Measurements from ENCODE around the gene MUC2.

The MUC2 gene

DNA sequence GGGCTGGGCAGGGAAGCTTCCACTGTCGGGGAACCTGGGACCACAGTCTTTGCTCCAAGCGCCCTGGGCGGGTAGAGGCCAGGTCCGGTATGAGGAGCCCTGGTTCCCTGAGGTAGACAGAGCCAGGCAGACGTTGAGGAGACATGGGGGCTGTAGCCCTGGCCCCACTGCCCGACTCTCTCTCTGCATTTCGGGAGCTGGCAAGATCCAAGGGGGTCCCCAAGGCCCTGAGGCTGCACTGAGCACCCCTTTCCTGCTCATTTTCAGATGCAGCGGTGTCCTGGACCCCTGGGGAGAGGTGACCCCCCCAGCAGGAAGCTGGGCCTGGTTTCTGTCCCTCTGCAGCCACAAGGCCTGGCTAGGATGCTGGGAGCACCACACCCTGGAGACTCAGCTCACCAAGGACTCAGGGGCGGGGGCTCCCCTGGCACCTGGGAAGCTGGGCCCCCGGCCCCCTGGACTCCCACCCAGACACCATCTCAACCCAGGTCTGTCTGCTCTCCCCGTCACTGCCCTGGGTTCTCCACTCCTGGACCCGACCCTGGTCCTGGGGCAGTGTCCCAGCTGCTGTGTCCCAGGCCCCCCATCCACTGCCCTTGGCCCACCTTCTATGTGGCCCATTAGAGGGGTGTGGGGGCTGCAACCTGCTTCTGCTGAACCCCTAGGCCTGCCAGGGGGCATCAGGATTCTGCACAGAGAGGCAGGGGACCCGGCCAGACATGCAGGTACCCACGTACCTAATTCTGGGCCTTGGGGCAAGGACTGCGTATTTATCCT lies 23.1 kb upstream of the MUC2 start:
- no peak for DNase-seq (ENCODE audit: low read depth)

DNA sequence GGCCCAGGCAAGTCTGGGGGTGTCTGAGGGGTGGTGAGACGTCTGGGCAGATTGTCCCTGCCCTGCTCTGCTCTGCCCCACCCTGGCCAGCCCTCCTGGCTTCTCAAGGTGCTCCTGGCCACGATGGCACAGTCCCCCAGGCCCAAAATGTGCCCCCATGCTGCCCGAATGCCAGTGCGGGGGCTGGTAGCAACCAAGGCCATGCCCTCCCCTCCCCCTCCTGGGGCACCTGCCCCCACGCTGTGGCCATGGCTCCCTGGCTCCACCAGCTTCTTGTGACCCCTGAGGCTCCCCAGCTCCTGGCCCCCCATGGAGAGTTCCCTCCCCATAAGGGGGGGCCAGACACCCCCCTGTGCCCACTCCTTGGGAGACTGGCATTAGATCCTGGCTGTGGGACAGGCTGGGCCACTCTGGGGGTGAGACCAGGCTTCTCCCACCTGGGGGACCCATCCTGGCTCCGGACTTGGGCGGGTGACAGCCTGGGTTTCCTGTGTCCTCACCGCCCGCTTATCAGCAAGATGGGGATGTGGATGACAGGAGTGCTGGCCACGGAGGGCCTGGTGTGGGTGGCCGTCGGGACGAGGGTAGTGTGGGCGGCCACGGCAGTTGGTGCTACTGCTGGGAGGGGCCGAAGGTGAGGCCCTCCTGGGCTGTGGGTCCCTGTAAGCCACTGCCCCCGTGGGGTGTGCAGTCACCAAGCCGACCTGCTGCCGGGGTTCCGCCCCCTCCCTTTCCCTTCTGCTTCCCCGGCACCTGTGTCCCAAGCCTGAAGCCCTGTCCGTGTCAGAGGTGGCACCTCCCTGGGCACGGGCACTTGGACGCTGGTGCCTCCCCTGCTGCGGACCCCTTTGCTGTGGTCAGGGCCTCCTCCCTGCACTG lies 22.3 kb upstream of the MUC2 start:
- no peak for DNase-seq (ENCODE audit: low read depth)

DNA sequence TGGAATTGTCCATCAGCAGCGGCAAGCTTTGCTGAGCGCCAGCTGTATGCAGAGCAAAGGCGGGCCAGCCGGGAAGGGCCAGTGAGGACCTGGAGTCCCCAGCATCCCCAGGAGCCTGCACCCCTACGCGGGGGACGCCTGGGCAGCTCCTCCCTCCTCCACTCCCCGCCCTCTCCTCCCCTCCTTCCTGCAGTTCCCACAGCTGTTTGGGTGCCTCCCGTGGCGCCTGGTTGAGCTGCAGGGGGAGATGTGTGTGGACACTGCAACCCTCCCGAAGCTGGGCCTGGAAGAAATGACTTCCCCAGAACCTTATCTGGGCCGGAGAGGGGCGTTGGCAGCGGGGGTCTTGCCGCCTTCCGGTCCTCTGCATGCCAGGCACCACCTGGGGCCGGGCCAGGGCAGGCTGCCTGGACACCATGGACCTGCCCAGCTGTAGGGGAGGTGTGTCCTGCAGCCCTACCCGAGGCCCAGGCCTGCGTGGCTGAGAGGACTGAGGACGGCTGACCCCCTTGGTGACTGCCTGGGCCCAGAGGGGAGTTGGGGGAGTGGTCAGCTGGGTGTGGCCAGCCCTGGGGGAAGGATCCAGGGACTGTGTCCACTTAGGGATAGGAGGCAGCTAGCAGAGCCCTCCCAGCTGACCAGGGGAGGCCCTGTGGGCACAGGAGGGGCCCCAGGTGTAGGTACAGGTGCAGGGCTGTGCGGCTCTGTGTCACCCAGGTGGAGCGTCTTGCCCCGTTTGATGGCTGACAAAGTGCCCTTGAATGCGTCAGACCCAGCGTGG lies 21.4 kb upstream of the MUC2 start:
- DNase-seq (ENCODE audit: low read depth): no peak

DNA sequence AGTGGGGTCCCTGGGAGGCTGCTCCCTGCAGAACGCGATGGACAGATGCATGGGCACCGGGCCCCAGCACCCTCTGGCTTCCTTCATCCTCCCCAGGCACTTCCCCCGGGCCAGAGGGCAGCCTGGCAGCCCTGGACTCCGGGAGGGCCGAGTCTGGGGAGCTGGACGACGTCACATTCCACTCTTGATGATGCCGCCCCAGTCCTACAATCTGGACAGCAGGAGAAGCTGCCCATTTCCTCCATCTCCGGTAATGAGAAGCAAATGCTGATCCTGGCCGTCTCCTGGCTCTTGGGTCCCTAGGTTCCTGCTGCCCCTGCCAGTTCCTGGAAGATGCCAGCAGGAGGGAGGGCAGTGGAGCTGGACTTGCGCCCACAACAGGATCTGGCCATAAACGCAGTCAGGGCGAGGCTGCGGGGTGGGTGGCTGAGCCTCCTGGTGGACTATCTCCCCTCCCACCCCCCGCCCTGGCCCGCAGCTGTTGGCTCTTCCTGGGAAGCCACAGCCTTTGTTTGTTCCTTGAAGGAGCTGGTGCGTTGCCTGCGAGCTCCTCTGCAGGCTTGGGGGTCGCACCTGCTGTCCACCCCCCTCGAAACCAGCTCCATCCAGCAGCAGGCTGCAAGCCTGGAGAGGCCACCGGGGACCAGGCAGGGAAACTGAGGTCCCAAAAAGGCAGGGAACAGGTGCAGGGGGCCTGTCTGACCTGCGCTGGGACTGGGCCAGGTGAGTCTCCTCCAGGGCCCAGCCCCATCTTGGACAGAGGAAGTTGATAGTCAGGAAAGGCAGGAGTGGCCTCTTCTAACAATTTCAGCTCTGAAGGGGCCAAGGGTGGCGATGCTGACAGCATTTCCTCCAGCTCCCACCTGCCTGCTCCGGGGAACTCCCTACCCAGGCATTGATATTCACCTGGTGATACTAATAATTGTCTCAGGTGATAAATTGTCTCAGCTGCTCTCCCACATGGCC lies 20.2 kb upstream of the MUC2 start:
- no peak for DNase-seq (ENCODE audit: low read depth)

DNA sequence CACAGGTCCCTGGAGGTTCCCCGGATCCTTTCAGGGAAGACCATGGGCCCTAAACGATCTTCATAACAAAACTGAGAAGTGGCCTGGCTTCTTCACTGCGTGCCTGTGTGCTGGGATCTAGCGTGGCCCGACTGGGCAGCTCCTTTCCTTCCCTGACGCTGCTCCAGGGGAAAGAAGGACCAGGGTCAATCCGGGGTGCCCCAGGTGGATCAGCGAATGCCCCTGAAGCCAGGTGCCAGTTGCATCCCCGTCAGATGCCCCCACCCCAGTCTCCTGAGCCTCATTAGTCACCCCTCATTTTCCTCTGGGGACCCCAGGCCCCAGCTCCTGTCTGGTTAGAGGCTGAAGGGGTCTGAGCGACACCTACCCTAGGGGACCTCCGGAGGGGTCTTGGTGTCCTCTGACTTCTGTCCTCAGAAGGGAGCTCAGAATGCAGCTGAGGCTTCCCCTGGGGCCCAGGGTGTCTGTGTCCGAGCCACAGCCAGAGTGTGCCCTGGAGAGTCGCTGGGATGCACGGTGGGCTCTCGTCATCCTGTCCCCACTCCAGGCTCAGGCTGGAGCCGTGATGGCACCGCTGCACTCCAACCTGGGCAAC lies 19.5 kb upstream of the MUC2 start:
- DNase-seq (ENCODE audit: low read depth): no peak

DNA sequence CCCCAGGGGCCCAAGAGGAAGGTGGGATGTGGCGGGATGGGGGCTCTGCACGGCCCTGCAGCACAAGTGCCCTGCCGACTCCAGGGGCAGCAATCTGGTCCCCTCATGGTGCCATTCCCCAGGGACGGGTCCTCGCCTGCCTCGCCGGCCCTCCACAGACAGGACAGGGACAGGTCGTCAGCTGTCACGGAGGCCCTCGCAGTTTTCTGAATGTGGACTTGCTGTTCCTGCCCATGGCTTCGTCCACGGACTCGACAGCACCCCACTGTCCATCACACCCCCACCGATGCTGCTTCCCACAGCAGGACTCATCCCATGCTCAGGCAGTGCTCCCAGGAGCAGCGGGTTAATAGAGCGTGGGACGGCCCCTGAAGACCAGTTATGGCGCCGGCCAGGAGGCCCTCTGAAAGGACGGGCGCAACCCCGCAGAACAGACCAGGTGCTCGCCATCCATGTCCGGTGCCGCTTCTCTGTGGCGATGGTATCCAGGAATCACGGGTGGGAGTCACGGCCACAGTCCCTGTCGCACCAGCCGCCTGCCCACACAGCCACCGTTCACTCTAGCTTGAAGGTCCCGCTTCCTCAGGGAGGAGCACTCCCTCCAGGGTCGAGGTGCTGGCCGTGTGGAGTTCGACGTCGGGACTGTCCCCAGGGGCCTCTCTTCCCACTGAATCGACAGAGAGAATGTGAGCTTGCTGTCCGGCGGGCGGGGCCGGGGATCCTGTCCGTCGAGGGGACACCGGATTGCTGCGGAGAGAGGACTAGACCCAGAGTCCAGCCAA lies 18.5 kb upstream of the MUC2 start:
- DNase-seq (ENCODE audit: low read depth): no peak

DNA sequence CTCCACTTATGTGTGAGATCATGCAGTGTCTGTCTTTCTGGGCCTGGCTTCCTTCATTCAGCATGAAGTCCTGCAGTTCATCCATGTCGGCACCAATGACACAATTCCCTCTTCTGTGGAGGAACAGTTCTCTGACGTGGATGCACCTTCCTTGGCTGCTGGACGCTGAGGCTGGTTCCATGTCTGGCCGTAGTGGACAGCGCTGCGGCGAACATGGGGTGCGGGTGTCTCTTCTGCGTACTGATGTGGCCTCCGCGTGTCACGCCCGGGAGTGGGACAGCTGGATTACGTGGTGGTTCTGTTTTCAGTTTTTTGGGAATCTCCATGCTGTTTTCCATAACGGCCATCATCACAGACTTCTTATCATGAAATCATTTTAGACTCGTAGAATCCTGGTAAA lies 16.9 kb upstream of the MUC2 start:
- no peak for DNase-seq (ENCODE audit: low read depth)

DNA sequence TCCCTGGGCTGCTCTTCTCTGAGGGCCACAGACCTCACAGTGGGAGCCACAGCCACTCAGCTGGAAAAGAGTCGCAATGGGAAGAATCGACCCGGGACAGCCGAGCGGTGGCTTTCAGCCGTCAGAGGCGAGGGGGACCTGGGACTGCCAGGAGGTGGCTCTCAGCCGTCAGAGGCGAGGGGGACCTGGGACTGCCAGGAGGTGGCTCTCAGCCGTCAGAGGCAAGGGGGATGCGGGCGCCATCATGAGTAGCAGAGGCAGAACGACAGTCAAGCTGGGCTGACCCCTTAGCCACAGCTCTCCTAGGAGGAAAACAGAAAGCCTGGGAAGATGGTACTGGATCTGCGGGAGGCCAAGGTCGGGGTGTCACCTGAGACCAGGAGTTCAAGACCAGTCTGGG lies 14.9 kb upstream of the MUC2 start:
- DNase-seq (ENCODE audit: low read depth): no peak

DNA sequence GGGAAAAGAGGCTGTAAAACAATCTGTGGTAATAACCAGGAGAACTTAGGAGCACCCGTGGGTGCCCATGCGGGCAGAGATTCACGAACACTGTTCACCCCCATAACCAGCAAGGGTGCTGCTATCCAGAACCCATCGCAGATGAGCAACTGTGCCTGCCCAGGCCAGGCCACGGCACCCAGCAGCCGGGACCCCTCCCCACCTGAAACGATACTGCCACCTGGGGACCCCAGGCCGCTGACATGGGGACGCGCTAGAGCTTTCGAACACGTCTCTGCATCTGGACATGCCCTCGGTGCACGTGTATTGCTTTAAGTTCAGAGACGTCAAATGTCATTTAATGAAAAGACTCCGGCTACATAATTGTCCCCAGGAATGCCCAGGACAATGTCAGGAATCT lies 14.3 kb upstream of the MUC2 start:
- DNase-seq (ENCODE audit: low read depth): no peak

DNA sequence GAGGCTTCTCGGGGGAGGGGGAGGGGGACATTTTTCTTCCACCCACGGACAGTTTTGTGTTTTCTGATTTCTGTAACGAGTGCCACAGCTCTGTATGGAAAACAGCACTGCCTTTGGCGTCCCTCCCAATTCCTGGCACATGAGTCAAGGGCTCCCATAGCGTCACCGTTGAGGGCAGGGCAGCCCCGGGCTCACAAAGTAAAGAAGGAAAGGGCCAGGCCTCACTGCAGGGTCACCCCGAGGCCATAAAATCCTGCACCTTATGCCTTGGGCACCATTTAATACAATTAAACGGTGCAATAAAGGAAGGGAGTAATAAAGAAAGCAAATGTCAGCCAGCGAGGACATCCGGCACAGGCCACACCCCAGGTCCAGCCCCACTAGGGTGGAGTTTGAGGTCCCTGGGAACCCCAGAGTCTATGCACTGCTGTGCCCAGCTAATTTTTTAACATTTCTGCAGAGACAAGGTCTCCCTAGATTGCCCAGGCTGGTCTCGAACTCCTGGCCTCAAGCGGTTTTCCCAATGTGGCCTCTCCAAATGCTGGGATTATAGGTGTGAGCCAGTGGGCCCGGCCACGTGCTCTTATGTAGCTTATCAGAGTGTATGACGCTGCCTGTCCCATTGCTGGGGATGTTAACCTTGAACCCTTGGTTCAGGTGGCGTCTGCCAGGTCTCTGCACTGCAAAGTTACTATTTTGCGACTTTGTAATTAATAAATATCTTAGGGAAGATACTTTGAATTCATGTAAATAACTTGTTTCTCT lies 13.6 kb upstream of the MUC2 start:
- DNase-seq (ENCODE audit: low read depth): no peak

DNA sequence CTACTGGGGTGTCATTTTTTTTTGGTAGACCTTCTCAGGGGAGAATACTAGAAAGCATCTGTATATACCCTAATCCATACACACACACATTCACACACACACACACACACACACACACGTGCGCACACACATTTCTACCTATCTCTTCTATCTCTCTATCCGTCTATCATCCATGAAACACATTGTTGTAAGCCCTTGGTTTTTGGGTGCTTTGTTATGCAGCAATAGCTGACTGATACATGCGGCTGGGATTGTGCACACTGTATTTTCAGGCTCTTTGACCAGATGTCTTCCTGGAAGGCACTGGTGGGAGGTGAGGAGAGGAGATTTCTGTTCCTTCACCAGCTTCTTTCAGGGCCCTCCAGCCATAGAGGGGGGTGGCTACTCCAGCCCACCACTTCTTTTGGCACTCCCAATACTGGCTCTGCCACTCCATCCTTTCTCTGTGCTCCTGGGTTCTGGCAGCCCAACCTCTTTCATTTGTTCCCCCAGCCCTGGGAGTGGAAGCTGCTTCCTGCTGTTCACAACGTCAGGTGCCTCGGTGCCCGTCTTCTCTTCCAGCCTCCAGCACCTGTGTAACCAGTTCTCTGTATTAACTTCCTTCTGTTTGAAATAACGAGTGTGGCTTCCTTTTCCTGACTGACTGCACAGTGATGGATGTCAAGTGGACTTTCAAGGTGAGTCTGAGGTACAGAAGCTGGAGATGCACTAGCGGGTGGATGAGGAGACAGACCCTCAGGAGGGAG lies 12.4 kb upstream of the MUC2 start:
- no peak for DNase-seq (ENCODE audit: low read depth)

DNA sequence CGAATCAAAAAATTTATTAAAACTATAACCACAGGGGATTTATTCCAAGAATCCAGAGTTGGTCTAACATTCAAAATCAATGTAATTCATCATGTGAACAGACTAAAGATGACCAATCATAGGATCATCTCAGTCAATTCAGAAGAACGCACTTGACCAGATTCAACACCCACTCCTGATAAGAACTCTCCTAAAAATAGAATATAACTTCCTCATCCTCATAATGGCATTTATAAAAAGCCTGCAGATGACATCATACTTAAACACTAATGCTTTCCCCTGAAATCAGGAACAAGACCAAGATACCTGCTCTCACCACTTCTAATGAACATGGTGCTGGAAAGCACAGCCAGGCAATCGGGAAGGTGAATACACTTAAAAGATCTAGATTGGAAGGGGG lies 10.5 kb upstream of the MUC2 start:
- DNase-seq (ENCODE audit: low read depth): no peak

DNA sequence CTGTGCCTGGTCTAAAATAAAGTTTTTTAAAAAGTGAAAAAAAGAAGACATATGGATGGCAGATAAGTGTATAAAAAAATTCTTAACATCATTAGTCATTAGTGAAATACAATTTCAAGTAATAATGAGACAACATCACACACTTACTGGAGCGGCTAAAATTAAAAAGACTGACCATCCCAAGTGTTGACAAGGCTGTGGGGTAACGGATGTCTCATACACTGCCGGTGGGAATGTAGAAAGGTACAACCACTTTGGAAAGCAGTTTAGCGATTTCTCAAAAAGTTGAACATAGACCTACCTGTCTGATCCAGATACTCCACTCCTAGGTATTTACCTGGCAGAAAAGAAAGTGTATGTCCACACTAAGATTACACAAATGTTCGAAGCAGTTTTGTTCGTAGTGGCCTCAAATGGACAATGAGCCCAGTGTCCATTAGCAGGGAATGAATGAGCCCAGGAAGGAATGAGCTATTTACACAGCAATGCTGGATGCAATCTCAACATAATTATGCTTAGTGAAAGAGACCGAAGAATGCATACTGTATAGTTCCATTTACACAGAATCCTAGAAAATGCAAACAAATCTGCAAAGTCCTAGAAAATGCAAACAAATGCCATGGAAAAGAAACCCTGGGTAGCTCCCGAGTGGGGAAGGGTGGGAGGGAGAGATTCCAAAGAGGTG lies 6.7 kb upstream of the MUC2 start:
- DNase-seq (ENCODE audit: low read depth): no peak

DNA sequence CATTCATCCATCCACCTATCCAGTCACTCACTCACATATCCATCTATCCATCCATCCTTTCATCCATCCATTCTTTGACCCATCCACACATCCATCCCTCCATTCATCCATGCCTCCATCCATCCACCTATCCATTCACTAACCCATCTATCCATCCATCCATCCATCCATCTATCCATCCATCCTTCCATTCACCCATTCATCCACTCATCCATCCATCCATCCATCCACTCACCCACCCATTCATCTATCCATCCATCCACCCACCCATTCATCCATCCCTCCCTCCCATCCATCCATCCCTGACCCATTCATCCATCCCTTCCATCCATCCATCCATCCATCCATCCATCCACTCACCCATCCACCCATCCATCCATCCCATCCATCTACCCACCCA lies 4.9 kb upstream of the MUC2 start:
- DNase-seq (ENCODE audit: low read depth): no peak

DNA sequence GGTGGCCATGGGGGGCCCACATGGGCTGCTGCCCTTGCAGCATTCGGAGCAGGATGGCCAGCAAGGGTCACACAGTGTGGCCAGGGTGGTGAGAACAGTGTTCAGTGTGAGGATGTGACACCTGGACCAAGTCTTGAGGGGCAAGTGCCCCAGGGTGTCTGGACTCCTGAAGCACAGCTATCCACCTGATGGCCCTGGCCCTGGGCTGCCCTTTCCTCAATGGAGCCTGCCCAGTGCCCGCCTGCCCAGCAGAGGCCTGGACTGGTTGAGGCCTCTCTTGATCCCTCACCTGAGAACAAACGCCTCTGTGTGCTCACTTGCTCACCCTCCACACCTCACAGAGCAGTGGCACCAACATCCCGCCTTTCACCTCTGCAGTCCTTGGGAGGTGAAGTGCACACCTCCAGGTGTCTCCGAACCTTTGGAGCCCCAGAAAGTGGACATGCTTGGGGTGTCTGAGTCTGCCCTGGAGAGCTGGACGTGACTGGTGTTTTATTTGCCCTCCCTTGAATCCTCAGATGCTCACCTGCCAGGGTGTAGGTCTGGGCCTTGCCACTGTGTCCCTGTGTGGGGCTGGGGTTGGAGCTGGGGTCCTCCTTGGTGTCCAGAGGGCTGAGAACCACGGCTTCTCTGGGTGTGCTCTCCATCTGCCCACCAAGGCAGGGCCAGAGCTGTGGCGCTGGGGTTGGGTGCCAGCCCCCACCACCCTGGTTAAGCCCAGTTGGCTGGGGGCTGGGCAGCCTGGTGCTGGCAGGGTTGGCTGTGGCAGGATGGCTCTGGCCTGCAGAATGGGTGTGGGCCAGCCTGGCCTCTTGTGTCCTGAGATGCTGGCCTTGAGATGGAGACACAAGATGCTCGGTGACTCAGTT lies 3.8 kb upstream of the MUC2 start:
- no peak for DNase-seq (ENCODE audit: low read depth)

DNA sequence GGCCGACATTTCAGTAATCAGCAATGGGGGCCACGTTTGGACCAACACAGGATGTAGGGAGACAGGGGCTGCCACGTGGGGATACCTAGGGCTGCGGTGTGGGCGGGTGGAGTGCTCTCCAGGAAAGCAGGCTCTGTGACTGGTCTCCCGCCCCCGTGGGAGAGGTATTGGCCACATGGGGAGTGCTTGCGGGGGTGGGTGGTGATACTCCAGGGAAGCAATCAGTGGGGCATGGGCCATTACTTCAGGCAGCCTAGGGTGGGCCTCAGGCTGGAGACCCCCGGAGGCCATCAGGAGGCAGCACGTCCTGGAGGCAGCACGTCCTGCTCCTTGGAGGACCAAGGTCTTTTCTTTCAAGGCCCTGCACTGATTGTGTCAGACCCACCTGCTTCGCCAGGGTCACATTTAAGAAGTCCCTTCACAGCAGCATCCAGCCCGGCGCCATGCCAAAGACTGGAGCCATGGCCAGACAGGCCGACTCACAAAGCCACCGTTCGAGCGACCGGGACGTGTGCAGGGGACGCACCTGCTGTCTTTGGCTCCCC lies 3.0 kb upstream of the MUC2 start:
- DNase-seq (ENCODE audit: low read depth): no peak
